Osteoblast (primary cell): ENCODE results near the gene GPX2. TPM values are rescaled to one million over a fixed set of nuclear protein-coding genes. Genes with fewer than 3 reads are reported as not detected.

ENCODE experiments used
- DNase-seq: peaks from one replicate; pipeline ENCODE4 v3.0.0; 2011; ENCODE audit warnings: low spot score, mixed read lengths; ENCODE audit not compliant: insufficient read length; ENCODE audit errors: missing footprints
- H2AFZ ChIP-seq: 2 replicates; pipeline ENCODE4 v1.6.0; 2011; ENCODE audit warnings: mild to moderate bottlenecking, low read length
- H3K27ac ChIP-seq: 2 replicates; pipeline ENCODE4 v1.5.1; 2011; ENCODE audit warnings: mild to moderate bottlenecking, low read depth, low read length, moderate library complexity
- H3K27me3 ChIP-seq: 2 replicates; pipeline ENCODE4 v1.6.0; 2012; ENCODE audit warnings: mild to moderate bottlenecking, control low read depth, inconsistent platforms, low read length, moderate library complexity; ENCODE audit not compliant: insufficient read depth
- H3K36me3 ChIP-seq: 2 replicates; pipeline ENCODE4 v1.5.1; 2011; ENCODE audit warnings: mild to moderate bottlenecking, low read length, control low read depth, moderate library complexity; ENCODE audit not compliant: insufficient read depth
- H3K4me1 ChIP-seq: 2 replicates; pipeline ENCODE4 v1.5.1; 2011; ENCODE audit warnings: mild to moderate bottlenecking, low read length, control low read depth, moderate library complexity; ENCODE audit not compliant: insufficient read depth
- H3K4me2 ChIP-seq: 2 replicates; pipeline ENCODE4 v1.6.0; 2011; ENCODE audit warnings: mild to moderate bottlenecking, low read length; ENCODE audit not compliant: insufficient read depth
- H3K4me3 ChIP-seq: fragments of 200-600 bp; sonication (generic); 3 replicates; pipeline ENCODE4 v1.5.1; 2012; ENCODE audit warnings: mild to moderate bottlenecking, low read length, inconsistent platforms; ENCODE audit not compliant: insufficient read depth
- H3K79me2 ChIP-seq: 2 replicates; pipeline ENCODE4 v1.6.0; 2012; ENCODE audit warnings: mild to moderate bottlenecking, low read length, control low read depth, inconsistent platforms; ENCODE audit not compliant: insufficient read depth
- H3K9me3 ChIP-seq: 2 replicates; pipeline ENCODE4 v1.5.1; 2011; ENCODE audit warnings: low read depth, low read length, control low read depth
- H4K20me1 ChIP-seq: 2 replicates; pipeline ENCODE4 v1.6.0; 2012; ENCODE audit warnings: mild to moderate bottlenecking, low read length, control low read depth; ENCODE audit not compliant: insufficient read depth
- CTCF ChIP-seq: IDR thresholded peaks from 2 replicates; pipeline ENCODE4 v1.5.1; 2011; ENCODE audit warnings: mild to moderate bottlenecking, low read depth, low read length, moderate library complexity; ENCODE audit errors: extremely low read depth
- total RNA-seq: library from RNA; depleted of rRNA; stranded (reverse); fragments of >200 nt; gene quantifications from 2 replicates; pipeline ENCODE4 v1.2.3, GENCODE V29; 2012

GPX2 gene
- total RNA-seq, 1 donor, result not detected

GRCh38 chr14:64968167-64968566 is 25.6 kb upstream of the GPX2 start:
- Histone ChIP-seq H3K4me1 (peaks cover 5% of the 10 kb centered on the region), H2AFZ (no peak overlapping the region), H3K9me3 (no peaks in the 10 kb centered on the region), H3K79me2 (no peaks in the 10 kb centered on the region), H3K27me3 (peaks cover 3% of the 10 kb centered on the region), H3K36me3 (no peaks in the 10 kb centered on the region), H3K27ac (no peak overlapping the region), H4K20me1 (no peaks in the 10 kb centered on the region), H3K4me2 (no peak overlapping the region), H3K4me3 (no peak overlapping the region)
- DNase-seq, result no peak
- TF ChIP-seq CTCF, result no peak

GRCh38 chr14:64966976-64967375 is 24.4 kb upstream of the GPX2 start:
- H3K9me3 ChIP-seq, result no peaks in the 10 kb centered on the region
- peaks cover 3% of the 10 kb centered on the region for H4K20me1 ChIP-seq
- no peaks in the 10 kb centered on the region for H3K36me3 ChIP-seq
- H3K4me2 ChIP-seq, result no peak overlapping the region
- no peak for DNase-seq
- H3K27me3 ChIP-seq, result peaks cover 3% of the 10 kb centered on the region
- H2AFZ ChIP-seq, result no peak overlapping the region
- no peak overlapping the region for H3K27ac ChIP-seq
- TF ChIP-seq CTCF, result no peak
- H3K4me3 ChIP-seq, result no peak overlapping the region
- peaks cover 5% of the 10 kb centered on the region for H3K4me1 ChIP-seq
- no peaks in the 10 kb centered on the region for H3K79me2 ChIP-seq

- Histone ChIP-seq H3K4me2 (no peak overlapping the region), H2AFZ (no peak overlapping the region), H3K27me3 (no peaks in the 10 kb centered on the region), H3K4me1 (no peaks in the 10 kb centered on the region), H3K79me2 (no peaks in the 10 kb centered on the region), H3K4me3 (no peak overlapping the region), H3K36me3 (no peaks in the 10 kb centered on the region), H4K20me1 (peaks cover 3% of the 10 kb centered on the region), H3K9me3 (no peaks in the 10 kb centered on the region), H3K27ac (no peak overlapping the region)
- no peak for DNase-seq
- TF ChIP-seq CTCF, result no peak
These were observed 22.9 kb upstream of the GPX2 start for GRCh38 chr14:64965356-64966000.

GRCh38 chr14:64963611-64964010 is 21.1 kb upstream of the GPX2 start:
- TF ChIP-seq CTCF, result no peak
- Histone ChIP-seq H3K4me1 (no peaks in the 10 kb centered on the region), H3K27ac (no peak overlapping the region), H4K20me1 (peaks cover 3% of the 10 kb centered on the region), H2AFZ (no peak overlapping the region), H3K4me2 (no peak overlapping the region), H3K27me3 (no peaks in the 10 kb centered on the region), H3K4me3 (no peak overlapping the region), H3K79me2 (no peaks in the 10 kb centered on the region), H3K9me3 (no peaks in the 10 kb centered on the region), H3K36me3 (no peaks in the 10 kb centered on the region)
- DNase-seq, result no peak
